Activated T-cell treated with anti-CD3 and anti-CD28 coated beads, Interleukin-2, amount 50 U/mL, for 72 hours (primary cell): ENCODE measurements around the gene HBA1. TPM values are rescaled to one million over a fixed set of nuclear protein-coding genes. Genes with fewer than 3 reads are reported as not detected.
"Not testable (repeated sequence)": the region's sequence is repeated elsewhere in the genome, so short reads cannot be mapped to it uniquely, and the experiment has no call there.

Source experiments
- ATAC-seq, 2 donors: fragments of 150-1000 bp; cut with Tn5 transposase; replicated peaks in 1 of 2; 2 replicates each; pipeline ENCODE4 v1.10.0; 2021; ENCODE audit warnings: moderate library complexity in 2 of 2, mild to moderate bottlenecking in 1 of 2
- DNase-seq, 2 donors: peaks; one replicate each; pipeline ENCODE4 v3.0.0; 2021 to 2022; ENCODE audit warnings: mixed read lengths in 1 of 2
- H3K27ac Mint-ChIP-seq: one replicate; pipeline ENCODE4 v1.8.0; 2022; ENCODE audit warnings: mild to moderate bottlenecking, moderate library complexity, mixed read lengths
- H3K27me3 Mint-ChIP-seq: one replicate; pipeline ENCODE4 v1.8.0; 2022; ENCODE audit warnings: low read depth, mixed read lengths
- H3K36me3 Mint-ChIP-seq, 2 donors: one replicate each; pipeline ENCODE4 v1.8.0; 2022; ENCODE audit warnings: mixed read lengths in 2 of 2, mild to moderate bottlenecking in 1 of 2; ENCODE audit not compliant: insufficient read depth in 2 of 2
- H3K4me1 Mint-ChIP-seq: one replicate; pipeline ENCODE4 v1.8.0; 2022; ENCODE audit warnings: low read depth, mixed read lengths
- H3K4me3 Mint-ChIP-seq, 2 donors: one replicate each; pipeline ENCODE4 v1.8.0; 2022; ENCODE audit warnings: mild to moderate bottlenecking in 2 of 2, mixed read lengths in 2 of 2, moderate library complexity in 2 of 2
- H3K9me3 Mint-ChIP-seq, 2 donors: one replicate each; pipeline ENCODE4 v1.8.0; 2022; ENCODE audit warnings: mixed read lengths in 2 of 2
- total RNA-seq, 2 donors: library from RNA; stranded (reverse); gene quantifications; one replicate each; pipeline ENCODE4 v1.2.3, GENCODE V29; 2022

Gene HBA1
- total RNA-seq, 2 donors from 2014 or later, result 1.1 TPM; not detected in 1

- DNase-seq, result no peak
- Mint-ChIP-seq H3K4me3 (no peak overlapping the region), H3K27me3 (peaks cover 14% of the 10 kb centered on the region), H3K36me3 (peaks cover 0 to 13% of the 10 kb centered on the region in 2 donors), H3K9me3 (no peaks in the 10 kb centered on the region), H3K27ac (no peak overlapping the region), H3K4me1 (no peaks in the 10 kb centered on the region)
- no peak for ATAC-seq
Measured at GRCh38 chr16:183005-183404, 6.5 kb downstream of the HBA1 start.

GRCh38 chr16:185213-185612 lies 8.7 kb downstream of the HBA1 start:
- H3K9me3 Mint-ChIP-seq, result no peaks in the 10 kb centered on the region
- no peak overlapping the region for H3K4me3 Mint-ChIP-seq
- no peak overlapping the region for H3K27ac Mint-ChIP-seq

GRCh38 chr16:185691-186090 lies 9.2 kb downstream of the HBA1 start:
- ATAC-seq, result no peak
- Mint-ChIP-seq H3K36me3 (peaks cover 3 to 17% of the 10 kb centered on the region in 2 donors), H3K4me1 (no peaks in the 10 kb centered on the region), H3K9me3 (no peaks in the 10 kb centered on the region), H3K27me3 (no peaks in the 10 kb centered on the region), H3K4me3 (no peak overlapping the region), H3K27ac (no peak overlapping the region)
- no peak for DNase-seq

More at GRCh38 chr16:185213-185612, 8.7 kb downstream of the HBA1 start:
- Mint-ChIP-seq H3K4me1 (no peaks in the 10 kb centered on the region), H3K27me3 (no peaks in the 10 kb centered on the region), H3K36me3 (peaks cover 3 to 17% of the 10 kb centered on the region in 2 donors)
- ATAC-seq (no peak), DNase-seq (no peak)

GRCh38 chr16:187330-187729 lies 10.8 kb downstream of the HBA1 start:
- Mint-ChIP-seq H3K4me3 (no peak overlapping the region), H3K27me3 (no peaks in the 10 kb centered on the region), H3K4me1 (no peaks in the 10 kb centered on the region), H3K9me3 (no peaks in the 10 kb centered on the region), H3K36me3 (peaks cover 3 to 21% of the 10 kb centered on the region in 2 donors), H3K27ac (no peak overlapping the region)
- DNase-seq, result no peak
- ATAC-seq, result no peak

GRCh38 chr16:188674-189073 lies 12.2 kb downstream of the HBA1 start:
- no peaks in the 10 kb centered on the region for H3K4me1 Mint-ChIP-seq

GRCh38 chr16:189604-190186 lies 13.2 kb downstream of the HBA1 start:
- no peaks in the 10 kb centered on the region for H3K27me3 Mint-ChIP-seq
- H3K36me3 Mint-ChIP-seq, result peaks cover 3 to 29% of the 10 kb centered on the region in 2 donors
- H3K27ac Mint-ChIP-seq, result no peak overlapping the region
- H3K4me3 Mint-ChIP-seq, result no peak overlapping the region
- DNase-seq (no peak), ATAC-seq (no peak)
- H3K4me1 Mint-ChIP-seq, result no peaks in the 10 kb centered on the region
- no peaks in the 10 kb centered on the region for H3K9me3 Mint-ChIP-seq

More at GRCh38 chr16:188674-189073, 12.2 kb downstream of the HBA1 start:
- Mint-ChIP-seq H3K27me3 (no peaks in the 10 kb centered on the region), H3K9me3 (no peaks in the 10 kb centered on the region), H3K36me3 (peaks cover 3 to 29% of the 10 kb centered on the region in 2 donors), H3K27ac (peak overlapping the region; percentile 60), H3K4me3 (no peak overlapping the region)
- peak; percentile 27 to 28 for DNase-seq
- peak; percentile 60 to 78 for ATAC-seq

GRCh38 chr16:191831-192230 lies 15.4 kb downstream of the HBA1 start:
- DNase-seq (no peak), ATAC-seq (no peak)
- Mint-ChIP-seq H3K4me1 (no peaks in the 10 kb centered on the region), H3K27me3 (no peaks in the 10 kb centered on the region), H3K4me3 (no peak overlapping the region), H3K27ac (peak overlapping the region; percentile 10), H3K9me3 (no peaks in the 10 kb centered on the region), H3K36me3 (peaks cover 3 to 24% of the 10 kb centered on the region in 2 donors)

- Mint-ChIP-seq H3K4me1 (no peaks in the 10 kb centered on the region), H3K9me3 (no peaks in the 10 kb centered on the region), H3K27me3 (no peaks in the 10 kb centered on the region), H3K27ac (no peak overlapping the region), H3K36me3 (peaks cover 3 to 20% of the 10 kb centered on the region in 2 donors), H3K4me3 (no peak overlapping the region)
- ATAC-seq (no peak), DNase-seq (no peak)
Measured at GRCh38 chr16:192686-193085, 16.2 kb downstream of the HBA1 start.

- no peaks in the 10 kb centered on the region for H3K27me3 Mint-ChIP-seq
- H3K4me3 Mint-ChIP-seq, result no peak overlapping the region
- peaks cover 3 to 19% of the 10 kb centered on the region in 2 donors for H3K36me3 Mint-ChIP-seq
- no peak for ATAC-seq
- H3K27ac Mint-ChIP-seq, result no peak overlapping the region
- DNase-seq, result no peak
- no peaks in the 10 kb centered on the region for H3K9me3 Mint-ChIP-seq
- H3K4me1 Mint-ChIP-seq, result no peaks in the 10 kb centered on the region
Measured at GRCh38 chr16:193441-193840, 17.0 kb downstream of the HBA1 start.

GRCh38 chr16:194516-194915 lies 18.0 kb downstream of the HBA1 start:
- Mint-ChIP-seq H3K9me3 (no peaks in the 10 kb centered on the region), H3K4me1 (no peaks in the 10 kb centered on the region), H3K27ac (no peak overlapping the region), H3K4me3 (no peak overlapping the region), H3K36me3 (peaks cover 0 to 15% of the 10 kb centered on the region in 2 donors), H3K27me3 (no peaks in the 10 kb centered on the region)
- no peak for ATAC-seq
- DNase-seq, result no peak

GRCh38 chr16:200388-200787 lies 23.9 kb downstream of the HBA1 start:
- H3K4me1 Mint-ChIP-seq, result no peaks in the 10 kb centered on the region
- peaks cover 4 to 13% of the 10 kb centered on the region in 2 donors for H3K36me3 Mint-ChIP-seq
- ATAC-seq (no peak), DNase-seq (no peak)
- H3K4me3 Mint-ChIP-seq, result no peak overlapping the region
- H3K27me3 Mint-ChIP-seq, result no peaks in the 10 kb centered on the region
- no peak overlapping the region for H3K27ac Mint-ChIP-seq
- H3K9me3 Mint-ChIP-seq, result no peaks in the 10 kb centered on the region

- Mint-ChIP-seq H3K36me3 (peaks cover 9 to 21% of the 10 kb centered on the region in 2 donors), H3K4me3 (no peak overlapping the region), H3K27ac (no peak overlapping the region), H3K4me1 (no peaks in the 10 kb centered on the region), H3K27me3 (no peaks in the 10 kb centered on the region), H3K9me3 (no peaks in the 10 kb centered on the region)
- DNase-seq (no peak), ATAC-seq (no peak)
Measured at GRCh38 chr16:203246-203645, 26.8 kb downstream of the HBA1 start.

GRCh38 chr16:204046-204445 lies 27.6 kb downstream of the HBA1 start:
- H3K36me3 Mint-ChIP-seq, result peaks cover 9 to 23% of the 10 kb centered on the region in 2 donors
- not testable (repeated sequence) for ATAC-seq, H3K4me3 Mint-ChIP-seq, H3K27ac Mint-ChIP-seq, H3K27me3 Mint-ChIP-seq, H3K9me3 Mint-ChIP-seq, H3K4me1 Mint-ChIP-seq, DNase-seq

GRCh38 chr16:209359-209758 lies 32.9 kb downstream of the HBA1 start:
- not testable (repeated sequence) for ATAC-seq, H3K4me1 Mint-ChIP-seq, H3K4me3 Mint-ChIP-seq, DNase-seq, H3K27me3 Mint-ChIP-seq, H3K27ac Mint-ChIP-seq, H3K9me3 Mint-ChIP-seq
- H3K36me3 Mint-ChIP-seq, result peaks cover 6 to 15% of the 10 kb centered on the region in 2 donors
